Measurements from ENCODE around the gene KLHDC4. TPM values are rescaled to one million over a fixed set of nuclear protein-coding genes. Genes with fewer than 3 reads are reported as not detected.

KLHDC4 gene
- total RNA-seq, 4 donors from 2014 or later = 39.4 to 125 (median 63.6) TPM

GRCh38 chr16:87685766-87686165, 80.0 kb downstream of the KLHDC4 start:
- H3K27ac ChIP-seq = no peak overlapping the region
- no peak overlapping the region for H3K4me3 ChIP-seq
- no peaks in the 10 kb centered on the region for H3K9me3 ChIP-seq
- TF ChIP-seq POLR2A (IDR thresholded peaks at IDR 0.05) (no peak), CTCF (IDR thresholded peaks at IDR 0.05) (no peak)
- no peak for DNase-seq
- no peaks in the 10 kb centered on the region for H3K27me3 ChIP-seq
- no peaks in the 10 kb centered on the region for H3K36me3 ChIP-seq
- H3K4me1 ChIP-seq = no peaks in the 10 kb centered on the region

GRCh38 chr16:87685405-87685755, 80.4 kb downstream of the KLHDC4 start:
- no peaks in the 10 kb centered on the region for H3K27me3 ChIP-seq
- no peak overlapping the region for H3K4me3 ChIP-seq
- no peaks in the 10 kb centered on the region for H3K36me3 ChIP-seq
- no peaks in the 10 kb centered on the region for H3K9me3 ChIP-seq
- H3K4me1 ChIP-seq = no peaks in the 10 kb centered on the region
- DNase-seq = no peak
- no peak overlapping the region for H3K27ac ChIP-seq
- no peak for TF ChIP-seq POLR2A (IDR thresholded peaks at IDR 0.05)
- no peak for TF ChIP-seq CTCF (IDR thresholded peaks at IDR 0.05)

GRCh38 chr16:87684711-87685404, 80.9 kb downstream of the KLHDC4 start:
- Histone ChIP-seq H3K9me3 (no peaks in the 10 kb centered on the region), H3K27ac (no peak overlapping the region), H3K27me3 (no peaks in the 10 kb centered on the region), H3K36me3 (no peaks in the 10 kb centered on the region), H3K4me1 (no peaks in the 10 kb centered on the region), H3K4me3 (no peak overlapping the region)
- no peak for TF ChIP-seq POLR2A (IDR thresholded peaks at IDR 0.05)
- no peak for TF ChIP-seq CTCF (IDR thresholded peaks at IDR 0.05)
- DNase-seq = no peak

GRCh38 chr16:87684106-87684677, 81.6 kb downstream of the KLHDC4 start:
- no peaks in the 10 kb centered on the region for H3K36me3 ChIP-seq
- TF ChIP-seq CTCF (IDR thresholded peaks at IDR 0.05) (no peak), POLR2A (IDR thresholded peaks at IDR 0.05) (no peak)
- no peaks in the 10 kb centered on the region for H3K27me3 ChIP-seq
- no peak for DNase-seq
- H3K9me3 ChIP-seq = no peaks in the 10 kb centered on the region
- H3K27ac ChIP-seq = no peak overlapping the region
- H3K4me3 ChIP-seq = no peak overlapping the region
- H3K4me1 ChIP-seq = no peaks in the 10 kb centered on the region

GRCh38 chr16:87682852-87683399, 82.9 kb downstream of the KLHDC4 start:
- Histone ChIP-seq H3K27me3 (no peaks in the 10 kb centered on the region), H3K27ac (no peak overlapping the region), H3K4me3 (no peak overlapping the region), H3K9me3 (no peaks in the 10 kb centered on the region), H3K36me3 (no peaks in the 10 kb centered on the region), H3K4me1 (no peaks in the 10 kb centered on the region)
- TF ChIP-seq CTCF (IDR thresholded peaks at IDR 0.05) (no peak), POLR2A (IDR thresholded peaks at IDR 0.05) (no peak)
- no peak for DNase-seq
